Measurements from ENCODE around the gene TBC1D22A. TPM values are rescaled to one million over a fixed set of nuclear protein-coding genes. Genes with fewer than 3 reads are reported as not detected.

The TBC1D22A gene
- total RNA-seq, 4 donors from 2014 or later: 15.6 to 21.7 (median 20.5) TPM

GRCh38 chr22:47012589-47013370 lies 250.3 kb downstream of the TBC1D22A start:
- no peaks in the 10 kb centered on the region for H3K9me3 ChIP-seq
- intact Hi-C loops (cut with DNase I): no loop called here
- no peak overlapping the region for H3K4me3 ChIP-seq
- H3K27me3 ChIP-seq: no peaks in the 10 kb centered on the region
- H3K27ac ChIP-seq: no peak overlapping the region
- no peaks in the 10 kb centered on the region for H3K4me1 ChIP-seq
- peak in 1 of 6 experiments; percentile 10 for TF ChIP-seq CTCF (IDR thresholded peaks at IDR 0.05)
- no peak for TF ChIP-seq POLR2A (IDR thresholded peaks at IDR 0.05)
- 87 to 95% methylated on average over 14 to 20 of the region's 20 CpGs for WGBS, 2 donors
- H3K36me3 ChIP-seq: peaks cover 0 to 64% (median 0%) of the 10 kb centered on the region in 3 donors
- DNase-seq: no peak

- WGBS, 2 donors: 92 to 93% methylated on average over 6 to 14 of the region's 23 CpGs
- no peak for DNase-seq
- intact Hi-C loops (cut with DNase I): no loop called here
- Histone ChIP-seq H3K9me3 (no peaks in the 10 kb centered on the region), H3K4me3 (no peak overlapping the region), H3K27ac (no peak overlapping the region), H3K27me3 (no peaks in the 10 kb centered on the region), H3K36me3 (peaks cover 0 to 51% (median 0%) of the 10 kb centered on the region in 3 donors), H3K4me1 (no peaks in the 10 kb centered on the region)
- TF ChIP-seq CTCF (IDR thresholded peaks at IDR 0.05) (no peak), POLR2A (IDR thresholded peaks at IDR 0.05) (no peak)
These were observed 251.6 kb downstream of the TBC1D22A start for GRCh38 chr22:47013861-47014635.

- no peak overlapping the region for H3K27ac ChIP-seq
- TF ChIP-seq POLR2A (IDR thresholded peaks at IDR 0.05): no peak
- no peak for TF ChIP-seq CTCF (IDR thresholded peaks at IDR 0.05)
- H3K4me3 ChIP-seq: no peak overlapping the region
- H3K27me3 ChIP-seq: no peaks in the 10 kb centered on the region
- no peaks in the 10 kb centered on the region for H3K9me3 ChIP-seq
- peaks cover 0 to 43% (median 0%) of the 10 kb centered on the region in 3 donors for H3K36me3 ChIP-seq
- DNase-seq: no peak
- intact Hi-C loops (cut with DNase I): no loop called here
- WGBS, 2 donors: 90 to 100% methylated on average over 4 to 14 of the region's 21 CpGs
- no peaks in the 10 kb centered on the region for H3K4me1 ChIP-seq
These were observed 252.3 kb downstream of the TBC1D22A start for GRCh38 chr22:47014636-47015345.

- no peak overlapping the region for H3K27ac ChIP-seq
- H3K4me3 ChIP-seq: no peak overlapping the region
- TF ChIP-seq CTCF (IDR thresholded peaks at IDR 0.05) (no peak), POLR2A (IDR thresholded peaks at IDR 0.05) (no peak)
- peaks cover 0 to 37% (median 0%) of the 10 kb centered on the region in 3 donors for H3K36me3 ChIP-seq
- no peaks in the 10 kb centered on the region for H3K9me3 ChIP-seq
- no peak for DNase-seq
- intact Hi-C loops (cut with DNase I): no loop called here
- no peaks in the 10 kb centered on the region for H3K4me1 ChIP-seq
- WGBS, 2 donors: 88 to 97% methylated on average over 12 to 15 of the region's 16 CpGs
- no peaks in the 10 kb centered on the region for H3K27me3 ChIP-seq
These were observed 253.2 kb downstream of the TBC1D22A start for GRCh38 chr22:47015589-47016178.
